Vagina (tissue), 2 donors: Measurements from ENCODE around the gene NELFB. TPM values are rescaled to one million over a fixed set of nuclear protein-coding genes. Genes with fewer than 3 reads are reported as not detected.

Source experiments
- DNase-seq, 2 donors: peaks; one replicate each; pipeline ENCODE4 v3.0.0-alpha.2; 2017; ENCODE audit errors: extremely low spot score in 2 of 2
- H3K27ac ChIP-seq: fragments of 200-600 bp; sonication (generic); one replicate; pipeline ENCODE4 v1.5.1; 2019
- H3K27me3 ChIP-seq: fragments of 200-600 bp; sonication (generic); one replicate; pipeline ENCODE4 v1.5.1; 2019
- H3K36me3 ChIP-seq, 2 donors: fragments of 200-600 bp; sonication (generic); one replicate each; pipeline ENCODE4 v1.5.1; 2017 to 2019
- H3K4me1 ChIP-seq: fragments of 200-600 bp; sonication (generic); one replicate; pipeline ENCODE4 v1.5.1; 2019
- H3K4me3 ChIP-seq, 2 donors: fragments of 200-600 bp; sonication (generic); 1 replicate in 1 of 2; 2 replicates in 1 of 2; pipeline ENCODE4 v1.5.1; 2016 to 2019
- H3K9me3 ChIP-seq: fragments of 200-600 bp; sonication (generic); one replicate; pipeline ENCODE4 v1.5.1; 2019
- CTCF ChIP-seq, 3 experiments: fragments of 450-650 bp in 2 of 3; fragments of 200-600 bp in 1 of 3; sonication (generic) in 1 of 3; IDR thresholded peaks; one replicate each; pipeline ENCODE4 v1.5.1; 2017 to 2019; ENCODE audit warnings: antibody characterized with exemption in 3 of 3, mild to moderate bottlenecking in 2 of 3, moderate library complexity in 2 of 3
- POLR2A ChIP-seq, 2 donors: fragments of 450-650 bp; IDR thresholded peaks; one replicate each; pipeline ENCODE4 v1.6.1; 2017; ENCODE audit warnings: antibody characterized with exemption in 2 of 2, mild to moderate bottlenecking in 2 of 2, moderate library complexity in 2 of 2
- POLR2AphosphoS5 ChIP-seq, 2 donors: sonication (generic); formaldehyde crosslinking; IDR thresholded peaks; one replicate each; pipeline ENCODE4 v1.9.0; 2017; ENCODE audit warnings: antibody characterized with exemption in 2 of 2, mild to moderate bottlenecking in 2 of 2, low read depth in 1 of 2; ENCODE audit not compliant: insufficient read depth in 1 of 2
- intact Hi-C: fragments of 100-400 bp; cut with DNase I; formaldehyde crosslinking; loops from one replicate; pipeline ENCODE4 v1.15.1; 2023
- total RNA-seq: library from RNA; depleted of rRNA; stranded (reverse); fragments of >200 nt; gene quantifications from one replicate; pipeline ENCODE4 v1.2.3, GENCODE V29; 2016

The NELFB gene
- total RNA-seq, result 44.0 TPM

GRCh38 chr9:137254624-137255447, at the start of gene NELFB:
NELFB (plus strand) TSS chr9:137255327.
- Histone ChIP-seq H3K4me1 (peaks cover 27% of the 10 kb centered on the region), H3K27ac (peak within 1 kb of the TSS; percentile 52), H3K36me3 (peaks cover 0 to 19% of the 10 kb centered on the region in 2 donors), H3K9me3 (no peaks in the 10 kb centered on the region), H3K4me3 (peak within 1 kb of the TSS; percentile 78 to 88), H3K27me3 (no peaks in the 10 kb centered on the region)
- no peak for DNase-seq
- no peak for TF ChIP-seq CTCF (IDR thresholded peaks at IDR 0.05)
- peak in 1 of 2 donors; percentile 36 for TF ChIP-seq POLR2A (IDR thresholded peaks at IDR 0.05)
- peak in 1 of 2 donors; percentile 82 for TF ChIP-seq POLR2AphosphoS5 (IDR thresholded peaks at IDR 0.05; ENCODE audit: insufficient read depth in 1 of 2, low read depth in 1 of 2)
- intact Hi-C loops, result no loop called here

GRCh38 chr9:137206602-137207001, 48.5 kb upstream of the NELFB start:
- TF ChIP-seq CTCF (IDR thresholded peaks at IDR 0.05) (no peak), POLR2A (IDR thresholded peaks at IDR 0.05) (no peak), POLR2AphosphoS5 (IDR thresholded peaks at IDR 0.05; ENCODE audit: insufficient read depth in 1 of 2, low read depth in 1 of 2) (no peak)
- H3K27ac ChIP-seq, result no peak overlapping the region
- DNase-seq, result no peak
- no peaks in the 10 kb centered on the region for H3K9me3 ChIP-seq
- H3K27me3 ChIP-seq, result no peaks in the 10 kb centered on the region
- no peaks in the 10 kb centered on the region for H3K36me3 ChIP-seq
- H3K4me1 ChIP-seq, result peaks cover 46% of the 10 kb centered on the region
- intact Hi-C loops, result no loop called here
- H3K4me3 ChIP-seq, result peak overlapping the region; percentile 76 to 96

GRCh38 chr9:137211532-137211931, 43.6 kb upstream of the NELFB start:
- H3K36me3 ChIP-seq, result no peaks in the 10 kb centered on the region
- intact Hi-C loops, result no loop called here
- H3K4me1 ChIP-seq, result peaks cover 6% of the 10 kb centered on the region
- no peaks in the 10 kb centered on the region for H3K9me3 ChIP-seq
- no peak for TF ChIP-seq POLR2A (IDR thresholded peaks at IDR 0.05)
- H3K27ac ChIP-seq, result no peak overlapping the region
- no peaks in the 10 kb centered on the region for H3K27me3 ChIP-seq
- DNase-seq, result no peak
- no peak overlapping the region for H3K4me3 ChIP-seq

- Histone ChIP-seq H3K36me3 (no peaks in the 10 kb centered on the region), H3K4me1 (peaks cover 1% of the 10 kb centered on the region), H3K9me3 (no peaks in the 10 kb centered on the region)
Observed at GRCh38 chr9:137212520-137212919, 42.6 kb upstream of the NELFB start.

More at GRCh38 chr9:137212520-137212919, 42.6 kb upstream of the NELFB start:
- Histone ChIP-seq H3K27me3 (no peaks in the 10 kb centered on the region), H3K4me3 (no peak overlapping the region), H3K27ac (no peak overlapping the region)
- intact Hi-C loops, result no loop called here
- no peak for DNase-seq
- TF ChIP-seq POLR2A (IDR thresholded peaks at IDR 0.05), result no peak
- TF ChIP-seq POLR2AphosphoS5 (IDR thresholded peaks at IDR 0.05; ENCODE audit: insufficient read depth in 1 of 2, low read depth in 1 of 2), result no peak
- TF ChIP-seq CTCF (IDR thresholded peaks at IDR 0.05), result no peak
